ENCODE results near the gene CMTM1. TPM values are rescaled to one million over a fixed set of nuclear protein-coding genes. Genes with fewer than 3 reads are reported as not detected.
A peak's percentile ranks its signal among the peaks of the same experiment; 100 is the strongest.

CMTM1 gene
- total and polyA plus RNA-seq, 2 experiments from 2014 or later: 1.4 to 1.9 TPM

- no peak for ATAC-seq
Measured at GRCh38 chr16:66616169-66616568, 49.9 kb downstream of the CMTM1 start.

DNA sequence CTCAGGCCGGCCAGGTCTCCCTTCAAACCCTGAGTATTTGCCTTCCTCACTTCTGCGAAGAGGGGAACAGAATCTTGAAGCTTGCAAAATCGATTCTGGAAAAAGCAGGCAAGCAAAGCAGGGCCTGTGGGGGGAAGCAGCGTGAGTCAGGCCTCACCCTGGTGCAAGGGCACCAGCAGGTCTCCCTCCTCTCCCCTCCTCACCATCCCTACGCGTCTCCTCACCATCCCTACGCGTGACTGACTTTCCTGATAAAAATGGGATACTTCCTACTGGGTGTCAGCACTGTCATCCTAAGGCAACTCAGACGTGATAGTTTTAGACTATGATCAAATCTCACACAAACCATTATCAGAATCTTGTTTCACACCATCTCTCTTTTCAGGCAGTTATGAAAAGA lies 50.4 kb downstream of the CMTM1 start:
- Histone ChIP-seq H3K36me3 (ENCODE audit: insufficient read depth) (0 out of 2 replicates have a peak, but pooled peaks cover 5% of the 10 kb centered on the region), H3K79me2 (replicated peaks; ENCODE audit: insufficient read depth) (no peaks in the 10 kb centered on the region), H3K4me2 (peak overlapping the region; percentile 61), H2AFZ (no peak overlapping the region), H3F3A (replicated peaks; ENCODE audit: low read depth) (no peaks in the 10 kb centered on the region), H3K4me1 (ENCODE audit: insufficient read depth) (peaks cover 16% of the 10 kb centered on the region), H3K4me3 (peak overlapping the region; percentile 15), H4K20me1 (replicated peaks; ENCODE audit: insufficient read depth) (peaks cover 5% of the 10 kb centered on the region; the same call in 1 of the 2 replicates), H3K9me2 (ENCODE audit: insufficient read depth) (no peaks in the 10 kb centered on the region), H3K27ac (ENCODE audit: low read depth) (no peak overlapping the region), H3K27me3 (ENCODE audit: insufficient read depth) (no peaks in the 10 kb centered on the region)
- H3K4me1 Mint-ChIP-seq: peaks cover 24% of the 10 kb centered on the region
- H3K27ac Mint-ChIP-seq: no peak overlapping the region
- H3K9me3 Mint-ChIP-seq: no peaks in the 10 kb centered on the region; the same call in 2 of the 3 replicates
- no peaks in the 10 kb centered on the region for H3K27me3 Mint-ChIP-seq (ENCODE audit: insufficient read depth, low read depth, poor library complexity)
- H3K4me3 Mint-ChIP-seq: no peak overlapping the region
- peaks cover 46% of the 10 kb centered on the region for H3K36me3 Mint-ChIP-seq (ENCODE audit: low read depth)
- DNase-seq (ENCODE audit: low spot score): no peak
- peak; percentile 76 for ATAC-seq
- no peak for TF ChIP-seq NANOG (IDR thresholded peaks at IDR 0.05; ENCODE audit: borderline replicate concordance)
- no peak for TF ChIP-seq EZH2 (IDR thresholded peaks at IDR 0.05; ENCODE audit: low read depth, unreplicated experiment)
- TF ChIP-seq POLR2AphosphoS5 (IDR thresholded peaks at IDR 0.05; ENCODE audit: low read depth): no peak
- no peak for TF ChIP-seq REST (IDR thresholded peaks at IDR 0.05; ENCODE audit: unreplicated experiment)
- TF ChIP-seq ZNF331 (CRISPR knock-in tag; IDR thresholded peaks at IDR 0.05; ENCODE audit: low read depth): no peak
- TF ChIP-seq, protein P1, sequence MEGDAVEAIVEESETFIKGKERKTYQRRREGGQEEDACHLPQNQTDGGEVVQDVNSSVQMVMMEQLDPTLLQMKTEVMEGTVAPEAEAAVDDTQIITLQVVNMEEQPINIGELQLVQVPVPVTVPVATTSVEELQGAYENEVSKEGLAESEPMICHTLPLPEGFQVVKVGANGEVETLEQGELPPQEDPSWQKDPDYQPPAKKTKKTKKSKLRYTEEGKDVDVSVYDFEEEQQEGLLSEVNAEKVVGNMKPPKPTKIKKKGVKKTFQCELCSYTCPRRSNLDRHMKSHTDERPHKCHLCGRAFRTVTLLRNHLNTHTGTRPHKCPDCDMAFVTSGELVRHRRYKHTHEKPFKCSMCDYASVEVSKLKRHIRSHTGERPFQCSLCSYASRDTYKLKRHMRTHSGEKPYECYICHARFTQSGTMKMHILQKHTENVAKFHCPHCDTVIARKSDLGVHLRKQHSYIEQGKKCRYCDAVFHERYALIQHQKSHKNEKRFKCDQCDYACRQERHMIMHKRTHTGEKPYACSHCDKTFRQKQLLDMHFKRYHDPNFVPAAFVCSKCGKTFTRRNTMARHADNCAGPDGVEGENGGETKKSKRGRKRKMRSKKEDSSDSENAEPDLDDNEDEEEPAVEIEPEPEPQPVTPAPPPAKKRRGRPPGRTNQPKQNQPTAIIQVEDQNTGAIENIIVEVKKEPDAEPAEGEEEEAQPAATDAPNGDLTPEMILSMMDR (conservative IDR thresholded peaks at IDR 0.05; ENCODE audit: low read depth in 2 of 2): no peak

More at GRCh38 chr16:66616169-66616568, 49.9 kb downstream of the CMTM1 start:
- H3K4me1 Mint-ChIP-seq: peaks cover 24% of the 10 kb centered on the region
- Histone ChIP-seq H3K36me3 (ENCODE audit: insufficient read depth) (0 out of 2 replicates have a peak, but pooled peaks cover 5% of the 10 kb centered on the region), H3K9me2 (ENCODE audit: insufficient read depth) (no peaks in the 10 kb centered on the region), H3K27me3 (ENCODE audit: insufficient read depth) (no peaks in the 10 kb centered on the region), H3F3A (replicated peaks; ENCODE audit: low read depth) (no peaks in the 10 kb centered on the region), H3K4me1 (ENCODE audit: insufficient read depth) (peaks cover 16% of the 10 kb centered on the region), H3K79me2 (replicated peaks; ENCODE audit: insufficient read depth) (no peaks in the 10 kb centered on the region), H3K4me2 (no peak overlapping the region), H2AFZ (no peak overlapping the region), H4K20me1 (replicated peaks; ENCODE audit: insufficient read depth) (peaks cover 5% of the 10 kb centered on the region; the same call in 1 of the 2 replicates), H3K27ac (ENCODE audit: low read depth) (no peak overlapping the region), H3K4me3 (no peak overlapping the region)
- no peak overlapping the region for H3K4me3 Mint-ChIP-seq
- H3K27me3 Mint-ChIP-seq (ENCODE audit: insufficient read depth, low read depth, poor library complexity): no peaks in the 10 kb centered on the region
- TF ChIP-seq EZH2 (IDR thresholded peaks at IDR 0.05; ENCODE audit: low read depth, unreplicated experiment) (no peak), EZH2phosphoT487 (IDR thresholded peaks at IDR 0.05; ENCODE audit: unreplicated experiment) (no peak), ZNF114 (CRISPR knock-in tag; IDR thresholded peaks at IDR 0.05) (no peak), NANOG (IDR thresholded peaks at IDR 0.05; ENCODE audit: borderline replicate concordance) (no peak), JUNB (IDR thresholded peaks at IDR 0.05; ENCODE audit: unreplicated experiment) (no peak), POLR2AphosphoS5 (IDR thresholded peaks at IDR 0.05; ENCODE audit: low read depth) (no peak), ETS1 (IDR thresholded peaks at IDR 0.05) (no peak)
- H3K36me3 Mint-ChIP-seq (ENCODE audit: low read depth): peaks cover 47% of the 10 kb centered on the region
- no peak overlapping the region for H3K27ac Mint-ChIP-seq
- H3K9me3 Mint-ChIP-seq: no peaks in the 10 kb centered on the region; the same call in 2 of the 3 replicates
- no peak for DNase-seq (ENCODE audit: low spot score)
